Measurements from ENCODE around the gene SV2B. TPM values are rescaled to one million over a fixed set of nuclear protein-coding genes. Genes with fewer than 3 reads are reported as not detected.

The SV2B gene
- total RNA-seq, 4 donors from 2014 or later, result 0.23 to 2.2 (median 0.62) TPM

DNA sequence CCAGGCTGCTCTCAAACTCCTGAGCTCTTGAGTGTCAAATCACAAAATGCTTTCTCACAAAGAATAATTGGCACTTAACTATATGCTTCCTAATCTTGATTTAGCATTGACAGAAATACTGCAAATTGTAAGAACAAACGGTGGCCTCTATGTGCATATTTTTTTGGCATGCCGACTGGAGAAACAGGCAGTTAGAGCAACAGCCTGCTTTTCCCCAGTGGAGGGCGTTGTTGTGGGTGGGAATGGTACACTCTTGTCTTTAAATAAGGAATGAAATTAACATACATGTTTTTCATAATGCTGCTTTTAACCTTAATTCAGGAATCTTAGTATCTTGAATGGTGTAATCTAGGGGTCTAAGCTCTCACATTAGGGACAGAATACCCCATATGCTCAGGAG is 31.1 kb upstream of the SV2B start:
- no peak overlapping the region for H3K4me3 ChIP-seq
- peaks cover 17% of the 10 kb centered on the region for H3K27me3 ChIP-seq
- H3K27ac ChIP-seq, result no peak overlapping the region
- WGBS, result 64% methylated on average over 3 of the region's 3 CpGs
- H3K36me3 ChIP-seq, result no peaks in the 10 kb centered on the region
- TF ChIP-seq POLR2A (IDR thresholded peaks at IDR 0.05), result no peak
- TF ChIP-seq, protein P1, sequence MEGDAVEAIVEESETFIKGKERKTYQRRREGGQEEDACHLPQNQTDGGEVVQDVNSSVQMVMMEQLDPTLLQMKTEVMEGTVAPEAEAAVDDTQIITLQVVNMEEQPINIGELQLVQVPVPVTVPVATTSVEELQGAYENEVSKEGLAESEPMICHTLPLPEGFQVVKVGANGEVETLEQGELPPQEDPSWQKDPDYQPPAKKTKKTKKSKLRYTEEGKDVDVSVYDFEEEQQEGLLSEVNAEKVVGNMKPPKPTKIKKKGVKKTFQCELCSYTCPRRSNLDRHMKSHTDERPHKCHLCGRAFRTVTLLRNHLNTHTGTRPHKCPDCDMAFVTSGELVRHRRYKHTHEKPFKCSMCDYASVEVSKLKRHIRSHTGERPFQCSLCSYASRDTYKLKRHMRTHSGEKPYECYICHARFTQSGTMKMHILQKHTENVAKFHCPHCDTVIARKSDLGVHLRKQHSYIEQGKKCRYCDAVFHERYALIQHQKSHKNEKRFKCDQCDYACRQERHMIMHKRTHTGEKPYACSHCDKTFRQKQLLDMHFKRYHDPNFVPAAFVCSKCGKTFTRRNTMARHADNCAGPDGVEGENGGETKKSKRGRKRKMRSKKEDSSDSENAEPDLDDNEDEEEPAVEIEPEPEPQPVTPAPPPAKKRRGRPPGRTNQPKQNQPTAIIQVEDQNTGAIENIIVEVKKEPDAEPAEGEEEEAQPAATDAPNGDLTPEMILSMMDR (IDR thresholded peaks at IDR 0.05), result no peak
- no peak for TF ChIP-seq POLR2AphosphoS5 (IDR thresholded peaks at IDR 0.05)
- TF ChIP-seq EP300 (IDR thresholded peaks at IDR 0.05), result no peak
- H3K9me3 ChIP-seq, result no peaks in the 10 kb centered on the region
- H3K4me1 ChIP-seq, result no peaks in the 10 kb centered on the region
- DNase-seq (ENCODE audit: low spot score in 2 of 2), result no peak

DNA sequence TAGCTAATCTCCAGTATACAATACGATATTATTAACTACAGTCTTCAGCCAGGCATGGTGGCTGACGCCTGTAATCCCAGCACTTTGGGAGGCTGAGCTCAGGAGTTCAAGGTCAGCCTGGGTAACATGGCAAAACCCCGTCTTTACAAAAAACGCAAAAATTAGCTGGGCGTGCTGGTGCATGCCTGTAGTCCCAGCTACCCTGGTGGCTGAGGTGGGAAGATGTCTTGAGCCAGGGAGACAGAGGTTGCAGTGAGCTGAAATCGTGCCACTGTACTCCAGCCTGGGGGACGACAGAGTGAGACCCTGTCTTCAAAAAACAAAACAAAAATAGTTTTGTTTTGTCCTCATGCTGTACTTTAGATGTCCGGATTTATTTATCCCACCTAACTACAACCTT is 29.2 kb upstream of the SV2B start:
- H3K27me3 ChIP-seq, result peaks cover 17% of the 10 kb centered on the region
- 82% methylated on average over 8 of the region's 8 CpGs for WGBS
- no peak overlapping the region for H3K4me3 ChIP-seq
- H3K4me1 ChIP-seq, result no peaks in the 10 kb centered on the region
- TF ChIP-seq EP300 (IDR thresholded peaks at IDR 0.05) (no peak), POLR2AphosphoS5 (IDR thresholded peaks at IDR 0.05) (no peak), POLR2A (IDR thresholded peaks at IDR 0.05) (no peak)
- TF ChIP-seq, protein P1 (IDR thresholded peaks at IDR 0.05), result no peak
- H3K9me3 ChIP-seq, result no peaks in the 10 kb centered on the region
- no peak overlapping the region for H3K27ac ChIP-seq
- H3K36me3 ChIP-seq, result no peaks in the 10 kb centered on the region
- DNase-seq (ENCODE audit: low spot score in 2 of 2), result no peak

DNA sequence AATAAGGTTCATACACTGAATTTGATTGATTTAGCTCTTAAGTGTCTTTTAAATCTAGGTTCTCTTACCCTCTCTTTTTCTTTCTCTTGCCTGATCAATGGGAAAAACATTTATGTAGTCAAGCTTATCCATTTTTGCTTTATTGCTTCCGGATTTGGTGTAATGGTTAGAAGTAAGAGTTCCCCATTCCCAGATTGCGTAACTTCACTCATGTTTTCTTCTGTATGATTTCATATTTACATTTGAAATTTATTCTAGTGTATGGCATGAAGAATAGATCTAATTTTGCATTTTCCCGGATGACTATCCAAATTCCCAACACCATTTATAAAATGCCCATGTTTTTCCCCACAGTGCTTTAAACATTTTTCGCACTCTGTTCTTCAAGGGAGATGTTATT is 27.9 kb upstream of the SV2B start:
- H3K4me1 ChIP-seq, result no peaks in the 10 kb centered on the region
- peaks cover 17% of the 10 kb centered on the region for H3K27me3 ChIP-seq
- no peaks in the 10 kb centered on the region for H3K36me3 ChIP-seq
- TF ChIP-seq EP300 (IDR thresholded peaks at IDR 0.05) (no peak), POLR2A (IDR thresholded peaks at IDR 0.05) (no peak), POLR2AphosphoS5 (IDR thresholded peaks at IDR 0.05) (no peak)
- TF ChIP-seq, protein P1 (IDR thresholded peaks at IDR 0.05), result no peak
- H3K4me3 ChIP-seq, result no peak overlapping the region
- no peak for DNase-seq (ENCODE audit: low spot score in 2 of 2)
- WGBS, result 89% methylated on average over 4 of the region's 4 CpGs
- no peak overlapping the region for H3K27ac ChIP-seq
- no peaks in the 10 kb centered on the region for H3K9me3 ChIP-seq

DNA sequence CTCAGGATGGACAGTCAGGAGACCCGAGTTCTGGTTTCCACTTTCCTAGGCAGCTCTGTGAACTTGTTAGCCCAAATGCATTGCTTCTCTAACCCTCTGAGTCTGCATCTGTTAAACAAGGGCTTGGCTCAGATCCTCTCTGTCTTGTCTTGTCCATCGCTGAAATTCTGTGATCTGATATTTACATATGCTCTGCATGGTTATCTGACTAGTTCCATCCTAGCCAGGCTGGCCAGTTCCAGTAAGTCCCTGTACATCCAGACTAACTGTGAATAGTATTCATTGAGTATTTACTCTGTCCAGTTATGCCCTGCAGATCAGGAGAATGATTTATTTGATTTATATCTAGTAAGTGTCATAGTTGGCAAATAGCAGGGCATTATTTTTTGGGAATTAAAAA is 27.0 kb upstream of the SV2B start:
- TF ChIP-seq POLR2AphosphoS5 (IDR thresholded peaks at IDR 0.05) (no peak), POLR2A (IDR thresholded peaks at IDR 0.05) (no peak), EP300 (IDR thresholded peaks at IDR 0.05) (no peak)
- TF ChIP-seq, protein P1 (IDR thresholded peaks at IDR 0.05), result no peak
- Histone ChIP-seq H3K4me1 (no peaks in the 10 kb centered on the region), H3K4me3 (no peak overlapping the region), H3K36me3 (no peaks in the 10 kb centered on the region), H3K27ac (no peak overlapping the region), H3K9me3 (no peaks in the 10 kb centered on the region), H3K27me3 (peaks cover 17% of the 10 kb centered on the region)
- no peak for DNase-seq (ENCODE audit: low spot score in 2 of 2)
- WGBS, result 64% methylated on average over 2 of the region's 2 CpGs

DNA sequence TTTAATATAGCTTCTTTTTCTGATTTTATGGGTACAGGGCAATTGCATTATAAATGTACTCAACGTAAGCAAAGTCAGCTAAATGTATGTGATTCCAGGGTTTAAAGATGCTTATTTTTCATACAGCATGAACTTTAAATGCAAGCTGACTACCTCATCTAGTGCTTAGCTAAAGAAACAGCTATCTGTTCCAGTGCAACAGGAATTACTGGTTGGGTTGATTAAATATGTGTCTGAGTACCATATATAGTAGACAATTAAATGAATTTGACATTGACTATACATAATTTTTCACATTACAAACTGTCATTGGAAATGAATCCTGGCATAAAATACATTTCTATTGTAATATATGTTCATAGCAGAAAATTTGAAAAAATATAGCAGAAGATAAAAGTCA is 26.3 kb upstream of the SV2B start:
- 86% methylated on average over 1 of the region's 1 CpG for WGBS
- no peak for DNase-seq (ENCODE audit: low spot score in 2 of 2)
- peaks cover 15% of the 10 kb centered on the region for H3K27me3 ChIP-seq
- H3K27ac ChIP-seq, result no peak overlapping the region
- H3K4me1 ChIP-seq, result no peaks in the 10 kb centered on the region
- no peaks in the 10 kb centered on the region for H3K9me3 ChIP-seq
- TF ChIP-seq EP300 (IDR thresholded peaks at IDR 0.05) (no peak), POLR2AphosphoS5 (IDR thresholded peaks at IDR 0.05) (no peak), POLR2A (IDR thresholded peaks at IDR 0.05) (no peak)
- TF ChIP-seq, protein P1 (IDR thresholded peaks at IDR 0.05), result no peak
- no peak overlapping the region for H3K4me3 ChIP-seq
- H3K36me3 ChIP-seq, result no peaks in the 10 kb centered on the region
